Activated gamma-delta T cell treated with anti-CD3 and anti-CD28 coated beads, Interleukin-2, amount 50 U/mL, for 16 hours (primary cell): ENCODE results near the gene ANKMY2.
"Not testable (repeated sequence)": the region's sequence is repeated elsewhere in the genome, so short reads cannot be mapped to it uniquely, and the experiment has no call there.

Source experiments
- DNase-seq: peaks from one replicate; pipeline ENCODE4 v3.0.0-alpha.2; 2020; ENCODE audit warnings: low read depth

Gene ANKMY2

GRCh38 chr7:16626388-16626787 lies 19.2 kb downstream of the ANKMY2 start:
- DNase-seq: no peak

- DNase-seq: no peak
These were observed 25.6 kb downstream of the ANKMY2 start for GRCh38 chr7:16619979-16620408.

GRCh38 chr7:16616542-16616941 lies 29.0 kb downstream of the ANKMY2 start:
- no peak for DNase-seq

- no peak for DNase-seq
These were observed 29.4 kb downstream of the ANKMY2 start for GRCh38 chr7:16616122-16616521.

- DNase-seq: no peak
These were observed 30.3 kb downstream of the ANKMY2 start for GRCh38 chr7:16615228-16615627.

GRCh38 chr7:16611711-16612110 lies 33.8 kb downstream of the ANKMY2 start:
- DNase-seq: no peak

GRCh38 chr7:16609842-16610450 lies 35.6 kb downstream of the ANKMY2 start:
- no peak for DNase-seq

- no peak for DNase-seq
These were observed 38.9 kb downstream of the ANKMY2 start for GRCh38 chr7:16606704-16607103.

GRCh38 chr7:16604054-16604453 lies 41.5 kb downstream of the ANKMY2 start:
- no peak for DNase-seq

- DNase-seq: no peak
These were observed 41.9 kb downstream of the ANKMY2 start for GRCh38 chr7:16603633-16604032.

GRCh38 chr7:16599860-16600259 lies 45.7 kb downstream of the ANKMY2 start:
- DNase-seq: no peak

GRCh38 chr7:16598015-16598414 lies 47.5 kb downstream of the ANKMY2 start:
- no peak for DNase-seq

GRCh38 chr7:16595596-16595995 lies 50.0 kb downstream of the ANKMY2 start:
- DNase-seq: not testable (repeated sequence)

- no peak for DNase-seq
These were observed 50.9 kb downstream of the ANKMY2 start for GRCh38 chr7:16594676-16595075.

- DNase-seq: no peak
These were observed 51.5 kb downstream of the ANKMY2 start for GRCh38 chr7:16594061-16594460.

- no peak for DNase-seq
These were observed 53.2 kb downstream of the ANKMY2 start for GRCh38 chr7:16592395-16592794.

- DNase-seq: no peak
These were observed 55.1 kb downstream of the ANKMY2 start for GRCh38 chr7:16590424-16590823.

- no peak for DNase-seq
These were observed 55.7 kb downstream of the ANKMY2 start for GRCh38 chr7:16589881-16590280.

- DNase-seq: no peak
These were observed 57.8 kb downstream of the ANKMY2 start for GRCh38 chr7:16587790-16588189.

- no peak for DNase-seq
These were observed 58.4 kb downstream of the ANKMY2 start for GRCh38 chr7:16587129-16587528.

GRCh38 chr7:16586081-16586874 lies 59.3 kb downstream of the ANKMY2 start:
- DNase-seq: no peak

GRCh38 chr7:16585540-16585939 lies 60.0 kb downstream of the ANKMY2 start:
- no peak for DNase-seq

GRCh38 chr7:16583834-16584233 lies 61.7 kb downstream of the ANKMY2 start:
- DNase-seq: no peak

- no peak for DNase-seq
These were observed 64.3 kb downstream of the ANKMY2 start for GRCh38 chr7:16581286-16581685.
